Measurements from ENCODE around the gene GPR157.

Gene GPR157

DNA sequence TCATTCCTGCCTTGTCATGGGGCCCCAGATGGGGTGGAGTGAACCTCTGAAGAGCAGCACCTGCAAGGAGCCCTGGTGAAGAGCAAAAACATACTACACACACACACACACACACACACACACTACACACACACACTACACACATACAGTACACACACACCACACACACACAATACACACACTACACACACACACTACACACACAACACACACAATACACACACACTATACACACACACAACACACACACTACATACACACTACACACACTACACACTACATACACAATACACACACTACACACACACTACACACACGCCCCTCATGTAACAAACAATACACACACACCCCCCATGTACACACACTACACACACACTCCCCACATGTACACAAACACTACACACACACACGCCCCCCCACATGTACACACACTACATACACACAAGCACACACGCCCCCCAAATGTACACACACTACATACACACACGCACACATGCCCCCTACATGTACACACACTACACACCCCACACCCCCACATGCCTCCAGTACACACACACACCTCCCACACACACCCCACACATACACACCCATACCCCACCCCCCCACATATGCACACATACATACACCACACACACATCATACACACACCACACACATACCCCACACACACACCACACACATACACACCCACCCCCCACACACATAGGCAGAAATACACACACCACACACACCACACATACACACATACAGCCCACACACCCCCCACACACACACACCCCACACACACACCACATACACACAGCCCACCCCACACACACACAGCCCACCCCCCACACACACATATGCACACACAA, 68.8 kb downstream of the GPR157 start:
- Histone ChIP-seq H3K9me3 (ENCODE audit: insufficient read depth, low read length) (no peaks in the 10 kb centered on the region), H4K20me1 (ENCODE audit: insufficient read depth, low read length) (no peaks in the 10 kb centered on the region), H3K4me3 (ENCODE audit: low read length) (no peak overlapping the region), H3K79me2 (ENCODE audit: low read length) (no peaks in the 10 kb centered on the region), H3K9ac (ENCODE audit: low read length) (no peak overlapping the region), H3K4me1 (ENCODE audit: low read length) (peaks cover 6% of the 10 kb centered on the region; the same call in 1 of the 2 replicates), H3K27me3 (ENCODE audit: low read depth, low read length) (no peaks in the 10 kb centered on the region), H2AFZ (ENCODE audit: low read depth, low read length) (no peak overlapping the region), H3K27ac (ENCODE audit: low read length) (no peak overlapping the region), H3K4me2 (ENCODE audit: low read length) (no peak overlapping the region), H3K36me3 (replicated peaks; ENCODE audit: low read depth, low read length) (no peaks in the 10 kb centered on the region)
- TF ChIP-seq CTCF (IDR thresholded peaks at IDR 0.05; ENCODE audit: low read depth, low read length): no peak
- TF ChIP-seq EZH2phosphoT487 (IDR thresholded peaks at IDR 0.05; ENCODE audit: low read depth): no peak

GRCh38 chr1:9058465-9058864, 70.4 kb downstream of the GPR157 start:
- Histone ChIP-seq H3K79me2 (ENCODE audit: low read length) (no peaks in the 10 kb centered on the region), H3K27me3 (ENCODE audit: low read depth, low read length) (no peaks in the 10 kb centered on the region), H3K27ac (ENCODE audit: low read length) (no peak overlapping the region), H2AFZ (ENCODE audit: low read depth, low read length) (no peak overlapping the region), H3K4me1 (ENCODE audit: low read length) (peaks cover 6% of the 10 kb centered on the region; the same call in 1 of the 2 replicates), H4K20me1 (ENCODE audit: insufficient read depth, low read length) (no peaks in the 10 kb centered on the region), H3K4me3 (ENCODE audit: low read length) (no peak overlapping the region), H3K9ac (ENCODE audit: low read length) (no peak overlapping the region), H3K4me2 (ENCODE audit: low read length) (no peak overlapping the region), H3K36me3 (replicated peaks; ENCODE audit: low read depth, low read length) (no peaks in the 10 kb centered on the region), H3K9me3 (ENCODE audit: insufficient read depth, low read length) (no peaks in the 10 kb centered on the region)
- TF ChIP-seq CTCF (IDR thresholded peaks at IDR 0.05; ENCODE audit: low read depth, low read length) (no peak), EZH2phosphoT487 (IDR thresholded peaks at IDR 0.05; ENCODE audit: low read depth) (no peak)

DNA sequence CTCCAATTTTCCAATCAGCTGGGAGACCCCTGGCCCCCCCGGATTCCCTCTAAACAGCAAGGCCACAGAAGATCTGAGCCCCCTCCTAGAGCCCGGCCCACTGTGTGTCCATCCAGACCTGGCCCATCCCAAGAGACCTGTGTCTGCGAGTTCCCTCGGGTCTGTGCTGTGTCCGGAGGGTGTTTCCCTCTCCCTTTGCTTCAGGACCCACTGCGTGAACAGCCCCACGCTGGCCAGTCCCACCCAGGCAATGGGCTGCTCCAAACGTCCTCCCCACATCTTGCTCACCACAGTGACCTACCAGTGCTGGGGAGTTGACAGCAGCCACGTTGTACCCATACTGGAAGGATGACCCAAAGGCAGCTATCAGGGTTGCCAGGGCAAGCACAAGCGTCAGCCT, 71.1 kb downstream of the GPR157 start:
- Histone ChIP-seq H3K36me3 (replicated peaks; ENCODE audit: low read depth, low read length) (no peaks in the 10 kb centered on the region), H3K4me3 (ENCODE audit: low read length) (no peak overlapping the region), H4K20me1 (ENCODE audit: insufficient read depth, low read length) (no peaks in the 10 kb centered on the region), H3K79me2 (ENCODE audit: low read length) (no peaks in the 10 kb centered on the region), H2AFZ (ENCODE audit: low read depth, low read length) (no peak overlapping the region), H3K27me3 (ENCODE audit: low read depth, low read length) (no peaks in the 10 kb centered on the region), H3K9ac (ENCODE audit: low read length) (no peak overlapping the region), H3K9me3 (ENCODE audit: insufficient read depth, low read length) (no peaks in the 10 kb centered on the region), H3K27ac (ENCODE audit: low read length) (no peak overlapping the region), H3K4me1 (ENCODE audit: low read length) (peaks cover 4% of the 10 kb centered on the region; the same call in 1 of the 2 replicates), H3K4me2 (ENCODE audit: low read length) (no peak overlapping the region)
- TF ChIP-seq EZH2phosphoT487 (IDR thresholded peaks at IDR 0.05; ENCODE audit: low read depth): no peak
- TF ChIP-seq CTCF (IDR thresholded peaks at IDR 0.05; ENCODE audit: low read depth, low read length): no peak

DNA sequence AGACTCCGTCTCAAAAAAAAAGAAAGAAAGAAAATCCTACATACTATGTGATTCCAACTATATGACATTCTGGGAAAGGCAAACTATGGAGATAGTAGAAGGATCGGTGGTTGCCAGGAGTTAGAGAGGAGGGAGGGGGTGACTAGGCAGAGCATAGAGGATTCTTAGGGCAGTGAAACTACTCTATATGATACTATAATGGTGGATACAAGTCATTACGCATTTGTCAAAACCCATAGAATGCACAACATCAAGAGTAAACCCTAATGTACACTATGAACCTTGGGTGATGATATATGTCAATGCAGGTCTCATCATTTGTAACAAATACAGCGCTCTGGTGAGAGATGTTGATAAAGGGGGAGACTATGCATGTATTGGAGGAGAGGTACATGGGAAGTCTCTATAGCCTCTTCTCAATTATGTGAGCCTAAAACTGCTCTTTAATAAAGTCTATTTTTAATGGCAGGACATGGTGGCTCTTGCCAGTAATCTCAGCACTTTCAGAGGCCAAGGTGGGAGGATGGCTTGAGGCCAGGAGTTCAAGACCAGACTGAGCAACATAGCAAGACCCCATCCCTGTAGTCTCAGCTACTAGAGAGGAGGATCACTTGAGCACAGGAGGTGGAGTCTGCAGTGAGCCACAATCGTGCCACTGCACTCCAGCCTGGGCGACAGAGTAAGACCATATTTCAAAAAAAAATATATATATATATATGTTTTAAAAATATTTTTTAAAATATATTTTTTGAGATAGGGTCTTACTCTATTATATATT, 76.4 kb downstream of the GPR157 start:
- H3K4me3 ChIP-seq (ENCODE audit: low read length): no peak overlapping the region
- H3K9me3 ChIP-seq (ENCODE audit: insufficient read depth, low read length): no peaks in the 10 kb centered on the region
- H3K27me3 ChIP-seq (ENCODE audit: low read depth, low read length): no peaks in the 10 kb centered on the region
- H4K20me1 ChIP-seq (ENCODE audit: insufficient read depth, low read length): no peaks in the 10 kb centered on the region
- no peak overlapping the region for H3K9ac ChIP-seq (ENCODE audit: low read length)
- no peaks in the 10 kb centered on the region for H3K79me2 ChIP-seq (ENCODE audit: low read length)
- no peak overlapping the region for H3K4me2 ChIP-seq (ENCODE audit: low read length)
- H2AFZ ChIP-seq (ENCODE audit: low read depth, low read length): no peak overlapping the region
- H3K4me1 ChIP-seq (ENCODE audit: low read length): no peaks in the 10 kb centered on the region
- H3K36me3 ChIP-seq (replicated peaks; ENCODE audit: low read depth, low read length): no peaks in the 10 kb centered on the region
- TF ChIP-seq CTCF (IDR thresholded peaks at IDR 0.05; ENCODE audit: low read depth, low read length): no peak
- no peak for TF ChIP-seq EZH2phosphoT487 (IDR thresholded peaks at IDR 0.05; ENCODE audit: low read depth)
- no peak overlapping the region for H3K27ac ChIP-seq (ENCODE audit: low read length)
